GM11168 (cell line): ENCODE measurements around the gene CLDN2.

Experiments
- in situ Hi-C: fragments of 300-500 bp; cut with MboI; formaldehyde crosslinking; loops from one replicate; pipeline ENCODE4 v1.12.0; 2022; ENCODE audit warnings: low sequenced_read_pairs; ENCODE audit not compliant: unreplicated experiment

CLDN2 gene

GRCh38 chrX:106917830-106918500 lies 2.2 kb upstream of the CLDN2 start:
- in situ Hi-C loops = no loop called here

- in situ Hi-C loops = no loop called here
These were observed 1.4 kb downstream of the CLDN2 start for GRCh38 chrX:106921637-106922036.

- in situ Hi-C loops = no loop called here
These were observed 6.8 kb downstream of the CLDN2 start for GRCh38 chrX:106927023-106927422.

- in situ Hi-C loops = no loop called here
These were observed 7.5 kb downstream of the CLDN2 start for GRCh38 chrX:106927700-106928099.

GRCh38 chrX:106928227-106928626 lies 8.0 kb downstream of the CLDN2 start:
- in situ Hi-C loops = no loop called here

GRCh38 chrX:106931831-106932491 lies 11.8 kb downstream of the CLDN2 start:
- in situ Hi-C loops = no loop called here

GRCh38 chrX:106932492-106932923 lies 12.3 kb downstream of the CLDN2 start:
- in situ Hi-C loops = no loop called here

- in situ Hi-C loops = no loop called here
These were observed 12.8 kb downstream of the CLDN2 start for GRCh38 chrX:106932960-106933537.

- in situ Hi-C loops = no loop called here
These were observed 13.3 kb downstream of the CLDN2 start for GRCh38 chrX:106933538-106933961.

- in situ Hi-C loops = no loop called here
These were observed 15.0 kb downstream of the CLDN2 start for GRCh38 chrX:106935175-106935574.

GRCh38 chrX:106936246-106936645 lies 16.0 kb downstream of the CLDN2 start:
- in situ Hi-C loops = no loop called here

- in situ Hi-C loops = no loop called here
These were observed 19.4 kb downstream of the CLDN2 start for GRCh38 chrX:106939566-106939965.

- in situ Hi-C loops = no loop called here
These were observed 19.9 kb downstream of the CLDN2 start for GRCh38 chrX:106940068-106940467.

GRCh38 chrX:106946464-106946863 lies 26.3 kb downstream of the CLDN2 start:
- in situ Hi-C loops = no loop called here

- in situ Hi-C loops = no loop called here
These were observed 28.4 kb downstream of the CLDN2 start for GRCh38 chrX:106948641-106949040.

GRCh38 chrX:106949366-106949765 lies 29.2 kb downstream of the CLDN2 start:
- in situ Hi-C loops = no loop called here

GRCh38 chrX:106950381-106950780 lies 30.2 kb downstream of the CLDN2 start:
- in situ Hi-C loops = no loop called here

- in situ Hi-C loops = no loop called here
These were observed 31.0 kb downstream of the CLDN2 start for GRCh38 chrX:106951230-106951629.

- in situ Hi-C loops = no loop called here
These were observed 31.9 kb downstream of the CLDN2 start for GRCh38 chrX:106952089-106952488.

- in situ Hi-C loops = no loop called here
These were observed 32.3 kb downstream of the CLDN2 start for GRCh38 chrX:106952538-106952937.

- in situ Hi-C loops = no loop called here
These were observed 32.8 kb downstream of the CLDN2 start for GRCh38 chrX:106952988-106953387.

- in situ Hi-C loops = no loop called here
These were observed 33.8 kb downstream of the CLDN2 start for GRCh38 chrX:106954041-106954440.
